Measurements from ENCODE around the gene HNRNPAB. TPM values are rescaled to one million over a fixed set of nuclear protein-coding genes. Genes with fewer than 3 reads are reported as not detected.

HNRNPAB gene
- total RNA-seq, 4 donors from 2014 or later = 77.2 to 204 (median 88.6) TPM

DNA sequence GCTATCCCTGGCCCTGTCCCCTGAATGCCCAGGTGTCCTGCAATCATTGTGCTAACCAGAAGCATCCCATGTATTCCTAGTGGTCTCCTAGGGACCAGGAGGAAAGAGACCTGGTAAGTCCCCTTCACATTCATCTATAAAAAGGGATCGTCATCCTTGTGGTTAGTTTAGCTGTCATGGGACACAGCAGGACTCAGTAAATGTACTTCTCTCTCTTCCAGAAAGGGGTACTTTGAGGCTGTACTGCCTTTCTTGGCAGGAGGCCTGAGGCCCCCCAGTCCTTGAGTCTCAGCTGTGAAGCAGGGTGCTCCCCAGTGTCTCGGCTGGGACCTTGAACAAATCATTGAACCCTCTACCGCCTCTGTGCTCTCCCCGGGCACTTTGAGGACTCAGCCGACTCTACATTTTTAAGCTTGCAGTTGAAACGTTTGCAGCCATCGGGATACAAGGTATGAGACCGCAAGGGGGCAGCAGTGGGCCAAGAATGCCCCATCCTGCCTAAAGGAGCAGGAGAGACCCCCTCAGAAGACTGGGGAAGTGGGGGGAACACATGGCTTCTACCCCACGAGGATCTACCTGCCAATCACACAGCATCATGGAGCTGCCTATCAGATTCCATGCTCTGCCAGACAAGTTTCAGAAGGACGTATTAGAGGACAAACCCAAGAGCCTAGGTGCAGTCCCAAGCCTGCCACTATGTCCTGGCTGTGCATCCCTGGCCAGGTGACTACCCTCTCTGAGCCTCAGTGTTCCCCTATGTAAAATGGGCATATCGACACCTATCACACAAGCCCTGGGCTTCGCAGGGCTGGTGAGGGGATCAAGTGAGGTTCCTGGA lies 30.6 kb downstream of the HNRNPAB start:
- no peak for TF ChIP-seq CTCF (IDR thresholded peaks at IDR 0.05)
- ATAC-seq (ENCODE audit: low FRiP score) = no peak
- DNase-seq (ENCODE audit: low spot score) = peak; percentile 84

DNA sequence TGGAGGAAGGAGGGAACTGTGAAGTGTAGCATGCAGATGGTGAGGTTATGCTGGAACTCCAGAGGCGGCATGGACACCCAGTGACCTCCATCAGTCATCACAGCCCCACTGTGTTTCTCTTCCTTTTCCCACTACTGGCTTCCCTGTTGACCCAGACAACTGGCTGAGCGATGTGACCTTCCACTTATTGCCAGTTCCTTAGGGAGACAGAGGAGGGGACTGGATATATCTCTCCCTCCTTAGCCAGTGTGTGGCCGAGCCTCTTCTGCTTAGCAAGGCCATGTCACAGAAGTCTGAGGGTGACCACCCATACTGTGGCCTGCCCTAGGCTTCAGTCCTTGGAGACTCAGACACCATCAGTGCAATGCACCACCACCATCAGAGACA lies 31.2 kb downstream of the HNRNPAB start:
- no peak for TF ChIP-seq CTCF (IDR thresholded peaks at IDR 0.05)
- ATAC-seq (ENCODE audit: low FRiP score) = no peak

DNA sequence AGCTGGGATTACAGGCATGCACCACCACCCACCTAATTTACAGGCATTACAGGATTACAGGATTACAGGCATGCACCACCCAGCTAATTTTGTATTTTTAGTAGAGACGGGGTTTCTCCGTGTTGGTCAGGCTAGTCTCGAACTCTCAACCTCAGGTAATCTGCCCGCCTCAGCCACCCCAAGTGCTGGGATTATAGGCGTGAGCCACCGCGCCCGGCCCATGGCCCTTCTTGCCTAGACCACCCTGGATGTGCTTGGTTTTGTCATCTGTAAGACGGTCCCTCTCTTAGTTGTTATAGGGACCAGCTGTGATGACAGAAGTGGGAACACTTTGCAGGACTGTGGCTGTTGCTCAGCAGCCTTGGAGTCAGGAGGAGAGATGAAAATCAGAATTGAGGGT lies 31.8 kb downstream of the HNRNPAB start:
- ATAC-seq (ENCODE audit: low FRiP score) (no peak), DNase-seq (ENCODE audit: low spot score) (no peak)
- no peak for TF ChIP-seq CTCF (IDR thresholded peaks at IDR 0.05)

More for the DNA sequence above, 31.2 kb downstream of the HNRNPAB start:
- no peak for DNase-seq (ENCODE audit: low spot score)

GRCh38 chr5:178236679-178237078 lies 32.3 kb downstream of the HNRNPAB start:
- no peak for TF ChIP-seq CTCF (IDR thresholded peaks at IDR 0.05)
- DNase-seq (ENCODE audit: low spot score) (no peak), ATAC-seq (ENCODE audit: low FRiP score) (no peak)

- ATAC-seq (ENCODE audit: low FRiP score) = no peak
- no peak for TF ChIP-seq CTCF (IDR thresholded peaks at IDR 0.05)
- no peak for DNase-seq (ENCODE audit: low spot score)
Observed at GRCh38 chr5:178237431-178238312, 33.3 kb downstream of the HNRNPAB start.

DNA sequence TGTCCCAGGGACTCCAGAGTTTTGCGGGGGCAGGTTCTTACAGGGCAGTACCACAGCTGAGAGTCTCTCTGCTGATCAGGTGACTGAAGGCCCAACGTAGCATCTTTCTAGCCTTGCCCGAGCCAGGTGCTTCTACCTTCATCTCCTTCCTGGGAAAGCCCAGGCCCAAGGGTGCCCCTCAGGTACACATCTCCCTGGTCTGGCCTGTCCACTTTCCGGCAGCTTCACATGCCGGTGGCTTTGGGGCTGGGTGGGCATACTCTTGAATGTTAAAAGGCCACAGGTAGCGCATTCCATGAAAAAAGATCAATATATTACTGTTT lies 33.9 kb downstream of the HNRNPAB start:
- no peak for TF ChIP-seq CTCF (IDR thresholded peaks at IDR 0.05)
- ATAC-seq (ENCODE audit: low FRiP score) (no peak), DNase-seq (ENCODE audit: low spot score) (no peak)

Measured in omental fat pad (tissue), 4 donors.